Kidney (tissue), 14 donors: Measurements from ENCODE around the gene CASQ1. TPM values are rescaled to one million over a fixed set of nuclear protein-coding genes. Genes with fewer than 3 reads are reported as not detected.

Experiments used
- DNase-seq, 5 donors: peaks; one replicate each; pipeline ENCODE4 v3.0.0-alpha.2; 2013 to 2020
- FAIRE-seq: peaks from 2 replicates; lab custom pipeline; 2012; peaks lifted over from hg19 to GRCh38; lab: Jason Lieb, UNC
- H3K27ac ChIP-seq, 2 donors: one replicate each; pipeline ENCODE4 v1.7.0; 2013; ENCODE audit warnings: low read depth in 2 of 2, low read length in 2 of 2, inconsistent platforms in 1 of 2
- H3K27me3 ChIP-seq: one replicate; pipeline ENCODE4 v1.7.1; 2013; ENCODE audit warnings: low read length, inconsistent platforms; ENCODE audit not compliant: control insufficient read depth, insufficient read depth
- H3K36me3 ChIP-seq, 3 donors: one replicate each; pipeline versions ENCODE4 v1.7.0 to v1.7.1; 2013; ENCODE audit warnings: low read length in 3 of 3, control low read depth in 1 of 3, inconsistent platforms in 1 of 3; ENCODE audit not compliant: insufficient read depth in 3 of 3, control insufficient read depth in 2 of 3
- H3K4me1 ChIP-seq, 3 donors: one replicate each; pipeline versions ENCODE4 v1.7.0 to v1.7.1; 2013; ENCODE audit warnings: low read length in 3 of 3, inconsistent platforms in 1 of 3, low read depth in 1 of 3; ENCODE audit not compliant: control insufficient read depth in 2 of 3, insufficient read depth in 2 of 3
- H3K4me3 ChIP-seq, 3 donors: one replicate each; pipeline versions ENCODE4 v1.7.0 to v1.8.1; 2013; ENCODE audit warnings: low read length in 3 of 3, control low read depth in 1 of 3, inconsistent platforms in 1 of 3
- H3K9ac ChIP-seq, 3 donors: one replicate each; pipeline versions ENCODE4 v1.7.0 to v1.7.1; 2013; ENCODE audit warnings: low read length in 3 of 3, control low read depth in 1 of 3, inconsistent platforms in 1 of 3
- H3K9me3 ChIP-seq, 3 donors: one replicate each; pipeline versions ENCODE4 v1.7.0 to v1.7.1; 2013; ENCODE audit warnings: low read length in 3 of 3, control low read depth in 1 of 3, inconsistent platforms in 1 of 3; ENCODE audit not compliant: control insufficient read depth in 2 of 3, insufficient read depth in 1 of 3
- intact Hi-C: fragments of 100-400 bp; cut with DNase I; formaldehyde crosslinking; loops from one replicate; pipeline ENCODE4 v1.11.1; 2022
- polyA plus RNA-seq: library from polyadenylated mRNA; stranded (reverse); fragments of 350-450 nt; fragmentation: Illumina TruSeq; extraction: RNeasy Lipid Tissue Mini Kit (QIAGEN cat#74804); gene quantifications from one replicate; pipeline ENCODE4 v1.2.3, GENCODE V29; 2014; ENCODE audit warnings: low read depth, low replicate concordance; ENCODE audit not compliant: insufficient read depth
- total RNA-seq: library from RNA; stranded (reverse); fragmentation: NEBNext Ultra II Directional; extraction: Animal tissue kit (Norgen Biotek cat#: 25700); gene quantifications from one replicate; pipeline ENCODE4 v1.2.1, GENCODE V29; 2021
- TF ChIP-seq, protein P1 (sequence below): IDR thresholded peaks from 3 replicates; pipeline ENCODE4 v1.5.1; 2012; ENCODE audit warnings: mild to moderate bottlenecking, moderate library complexity, borderline replicate concordance; ENCODE audit not compliant: insufficient read depth; ENCODE audit errors: extremely low read depth
- donor health status: control.
- donor health status: control.
- donor health status: control.
- donor health status: control.
- donor health status: control.
- donor health status: DM: yes; HTN: yes; CAD: no.
- donor health status: Normal renal cell carcinoma (clear cell type).

CASQ1 gene
- total and polyA plus RNA-seq, 2 donors from 2014 or later, result 0.57 TPM; not detected in 1

DNA sequence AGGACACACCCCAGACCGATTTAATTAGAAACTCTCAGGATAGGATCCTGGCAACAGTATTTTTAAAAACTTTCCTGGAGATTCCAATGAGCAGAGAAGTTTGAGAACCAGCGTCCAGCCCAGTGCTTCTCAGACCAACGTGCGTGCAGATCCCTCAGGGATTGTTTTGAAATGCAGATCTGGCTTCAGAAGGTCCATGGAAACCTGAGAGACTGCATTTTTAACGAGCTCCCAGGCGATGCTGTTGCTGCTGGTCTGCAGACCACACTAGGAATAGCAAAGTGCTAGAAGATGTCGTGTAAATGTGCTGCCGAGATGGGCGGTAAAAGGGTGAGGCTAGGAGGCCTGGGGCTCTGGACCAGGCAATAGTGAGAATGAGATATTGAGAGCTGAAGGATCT, 18.4 kb upstream of the CASQ1 start:
- Histone ChIP-seq H3K9me3 (no peaks in the 10 kb centered on the region), H3K4me3 (no peak overlapping the region), H3K27ac (no peak overlapping the region), H3K9ac (no peak overlapping the region), H3K36me3 (no peaks in the 10 kb centered on the region), H3K4me1 (no peaks in the 10 kb centered on the region), H3K27me3 (no peaks in the 10 kb centered on the region)
- intact Hi-C loops, result no loop called here
- FAIRE-seq (no peak), DNase-seq (peak in 2 of 5 donors; percentile 28 to 49)
- TF ChIP-seq, protein P1, sequence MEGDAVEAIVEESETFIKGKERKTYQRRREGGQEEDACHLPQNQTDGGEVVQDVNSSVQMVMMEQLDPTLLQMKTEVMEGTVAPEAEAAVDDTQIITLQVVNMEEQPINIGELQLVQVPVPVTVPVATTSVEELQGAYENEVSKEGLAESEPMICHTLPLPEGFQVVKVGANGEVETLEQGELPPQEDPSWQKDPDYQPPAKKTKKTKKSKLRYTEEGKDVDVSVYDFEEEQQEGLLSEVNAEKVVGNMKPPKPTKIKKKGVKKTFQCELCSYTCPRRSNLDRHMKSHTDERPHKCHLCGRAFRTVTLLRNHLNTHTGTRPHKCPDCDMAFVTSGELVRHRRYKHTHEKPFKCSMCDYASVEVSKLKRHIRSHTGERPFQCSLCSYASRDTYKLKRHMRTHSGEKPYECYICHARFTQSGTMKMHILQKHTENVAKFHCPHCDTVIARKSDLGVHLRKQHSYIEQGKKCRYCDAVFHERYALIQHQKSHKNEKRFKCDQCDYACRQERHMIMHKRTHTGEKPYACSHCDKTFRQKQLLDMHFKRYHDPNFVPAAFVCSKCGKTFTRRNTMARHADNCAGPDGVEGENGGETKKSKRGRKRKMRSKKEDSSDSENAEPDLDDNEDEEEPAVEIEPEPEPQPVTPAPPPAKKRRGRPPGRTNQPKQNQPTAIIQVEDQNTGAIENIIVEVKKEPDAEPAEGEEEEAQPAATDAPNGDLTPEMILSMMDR, result no peak

DNA sequence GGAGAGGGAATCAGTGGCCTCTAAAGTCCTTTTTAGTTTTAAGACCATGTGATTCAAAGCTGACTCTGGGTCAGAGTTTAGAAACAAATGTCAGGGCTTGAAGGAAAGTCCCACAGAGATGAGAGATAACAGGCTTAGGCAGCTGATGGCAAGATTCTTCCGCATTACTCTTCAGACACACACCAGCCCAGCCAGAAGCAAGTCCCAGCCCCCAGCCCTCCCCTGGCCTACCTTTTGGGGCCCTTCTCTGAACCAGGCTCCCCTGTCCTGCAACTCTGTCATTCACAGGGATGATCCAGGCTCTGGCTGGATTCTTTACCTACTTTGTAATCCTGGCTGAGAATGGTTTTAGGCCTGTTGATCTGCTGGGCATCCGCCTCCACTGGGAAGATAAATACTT, 13.1 kb upstream of the CASQ1 start:
- no peaks in the 10 kb centered on the region for H3K9me3 ChIP-seq
- intact Hi-C loops, result no loop called here
- H3K4me1 ChIP-seq, result no peaks in the 10 kb centered on the region
- DNase-seq (no peak), FAIRE-seq (no peak)
- no peaks in the 10 kb centered on the region for H3K27me3 ChIP-seq
- no peak overlapping the region for H3K27ac ChIP-seq
- H3K4me3 ChIP-seq, result no peak overlapping the region
- no peak overlapping the region for H3K9ac ChIP-seq
- H3K36me3 ChIP-seq, result no peaks in the 10 kb centered on the region
- TF ChIP-seq, protein P1, result no peak

DNA sequence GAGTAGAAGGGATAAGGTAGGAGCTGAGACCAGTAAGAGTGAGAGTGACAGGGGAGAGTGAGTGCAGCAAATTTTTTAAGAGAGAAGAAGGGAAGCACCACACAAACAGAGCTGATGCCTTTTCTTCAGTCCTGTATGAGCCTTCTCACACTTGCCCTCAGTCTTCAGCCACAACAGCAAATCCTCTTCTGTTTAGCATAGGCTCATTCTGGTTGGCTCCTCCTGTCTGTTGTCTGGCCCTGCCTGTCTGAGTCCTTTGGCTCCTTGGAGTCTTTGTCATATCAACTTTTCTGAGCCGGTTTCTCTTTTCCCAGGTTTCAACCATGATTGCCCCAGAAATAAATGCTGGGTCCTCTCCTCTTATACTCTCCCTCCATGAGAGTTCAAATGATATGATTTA, 12.7 kb upstream of the CASQ1 start:
- Histone ChIP-seq H3K4me1 (no peaks in the 10 kb centered on the region), H3K27ac (no peak overlapping the region), H3K9ac (no peak overlapping the region), H3K9me3 (no peaks in the 10 kb centered on the region), H3K4me3 (no peak overlapping the region), H3K36me3 (no peaks in the 10 kb centered on the region), H3K27me3 (no peaks in the 10 kb centered on the region)
- no peak for FAIRE-seq
- no peak for DNase-seq
- intact Hi-C loops, result no loop called here
- TF ChIP-seq, protein P1, result no peak

DNA sequence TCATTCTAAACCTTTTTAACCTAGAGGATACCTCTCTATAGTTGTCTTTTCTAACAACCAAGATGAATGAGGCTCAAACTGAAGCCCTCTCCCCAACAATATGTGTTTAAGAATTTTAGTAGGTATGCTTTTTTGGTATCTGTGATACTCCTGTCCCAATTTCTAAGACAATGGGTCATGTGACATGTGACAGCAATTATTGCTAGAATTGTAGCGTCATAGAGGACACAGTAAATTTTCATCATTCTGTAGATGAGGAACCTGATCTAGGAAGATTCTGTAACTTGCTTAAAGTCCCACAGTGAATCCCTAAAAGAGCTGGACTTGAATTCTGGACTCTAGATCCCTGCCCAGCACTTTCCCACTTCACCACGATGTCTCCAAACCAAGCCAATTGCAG, 11.6 kb upstream of the CASQ1 start:
- H3K27ac ChIP-seq, result no peak overlapping the region
- H3K4me3 ChIP-seq, result no peak overlapping the region
- FAIRE-seq (no peak), DNase-seq (no peak)
- no peaks in the 10 kb centered on the region for H3K9me3 ChIP-seq
- TF ChIP-seq, protein P1, result no peak
- intact Hi-C loops, result no loop called here
- H3K36me3 ChIP-seq, result no peaks in the 10 kb centered on the region
- H3K4me1 ChIP-seq, result no peaks in the 10 kb centered on the region
- H3K27me3 ChIP-seq, result no peaks in the 10 kb centered on the region
- no peak overlapping the region for H3K9ac ChIP-seq
